GM21381 (cell line): ENCODE results near the gene HMG20A.

Source experiments
- ATAC-seq: cut with Tn5 transposase; IDR thresholded peaks from one replicate; pipeline ENCODE4 v1.9.1; 2021; ENCODE audit warnings: mild to moderate bottlenecking, moderate library complexity; ENCODE audit not compliant: unreplicated experiment

HMG20A gene

DNA sequence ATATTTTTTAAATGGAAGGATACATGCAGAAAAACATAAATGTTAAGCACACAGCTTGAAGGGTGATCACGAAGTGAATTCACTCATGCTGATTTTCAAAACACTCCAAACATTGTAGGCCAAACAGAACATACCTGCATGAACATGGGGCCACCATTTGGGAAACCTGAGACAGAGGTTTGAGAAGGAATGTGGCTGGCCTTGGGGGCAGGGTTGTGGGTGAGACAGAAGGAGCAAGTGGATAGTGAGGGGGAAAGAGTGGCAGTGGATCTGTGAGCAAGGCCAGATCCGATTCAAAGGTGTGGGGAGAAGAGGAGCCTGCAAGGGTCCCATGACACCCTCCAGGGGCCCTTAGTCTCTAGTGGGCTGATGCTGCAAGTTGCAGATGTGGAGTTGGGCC is 94.9 kb downstream of the HMG20A start:
- no peak for ATAC-seq

DNA sequence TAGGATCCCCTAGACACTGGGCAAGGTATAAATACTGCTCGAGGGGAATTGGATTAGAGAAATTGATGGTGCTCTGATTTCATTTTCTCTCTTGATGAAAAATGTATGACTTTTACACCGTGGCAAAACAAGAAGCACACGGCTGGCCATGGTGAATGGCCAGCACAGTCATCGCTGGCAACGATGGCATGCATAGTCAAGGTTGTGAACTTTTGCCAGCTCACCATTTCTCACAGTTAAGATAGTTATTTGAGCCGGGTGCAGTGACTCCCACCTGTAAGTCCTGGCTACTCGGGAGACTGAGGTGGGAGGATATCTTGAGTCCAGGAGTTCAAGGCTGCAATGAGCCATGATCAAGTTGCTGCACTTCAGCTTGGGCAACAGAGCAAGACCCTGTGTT is 95.4 kb downstream of the HMG20A start:
- no peak for ATAC-seq

DNA sequence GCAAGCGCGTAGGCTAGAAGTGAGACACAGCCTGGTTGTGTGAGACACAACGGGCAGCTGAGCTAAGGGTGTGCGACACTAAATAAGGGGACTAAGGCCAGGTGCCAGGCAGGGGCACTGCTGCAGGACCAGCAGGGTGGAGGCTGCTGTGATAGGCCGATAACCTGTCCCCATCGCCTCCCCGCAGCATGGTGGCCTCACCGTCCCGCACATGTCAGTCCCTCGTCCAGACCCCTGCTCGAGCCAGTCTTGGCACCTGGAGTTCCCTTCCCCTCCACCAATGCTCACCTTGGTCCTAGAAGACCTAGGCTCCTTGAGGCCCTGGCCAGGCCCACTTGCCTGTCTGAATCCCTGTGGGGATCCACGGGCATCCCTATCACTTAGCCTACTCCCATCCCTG is 96.1 kb downstream of the HMG20A start:
- no peak for ATAC-seq

DNA sequence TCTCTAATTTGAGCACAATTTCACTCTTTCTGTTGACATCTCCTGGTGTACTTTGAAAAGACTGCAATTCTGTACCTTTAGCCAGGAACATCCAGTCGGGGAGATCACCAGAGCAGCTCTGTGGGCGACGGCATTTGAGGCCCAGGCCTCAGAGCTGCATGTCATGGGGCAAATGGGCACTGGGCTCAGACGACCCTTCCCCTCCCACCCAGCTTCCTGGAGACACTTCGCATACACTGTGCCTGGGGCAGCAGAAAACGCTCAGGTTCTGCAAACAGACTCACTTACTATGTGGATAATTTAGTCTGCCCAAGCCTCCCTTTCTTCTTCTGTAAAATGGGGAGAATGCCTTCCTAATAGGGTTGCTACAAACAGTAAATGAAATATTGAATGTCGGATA is 96.9 kb downstream of the HMG20A start:
- no peak for ATAC-seq

DNA sequence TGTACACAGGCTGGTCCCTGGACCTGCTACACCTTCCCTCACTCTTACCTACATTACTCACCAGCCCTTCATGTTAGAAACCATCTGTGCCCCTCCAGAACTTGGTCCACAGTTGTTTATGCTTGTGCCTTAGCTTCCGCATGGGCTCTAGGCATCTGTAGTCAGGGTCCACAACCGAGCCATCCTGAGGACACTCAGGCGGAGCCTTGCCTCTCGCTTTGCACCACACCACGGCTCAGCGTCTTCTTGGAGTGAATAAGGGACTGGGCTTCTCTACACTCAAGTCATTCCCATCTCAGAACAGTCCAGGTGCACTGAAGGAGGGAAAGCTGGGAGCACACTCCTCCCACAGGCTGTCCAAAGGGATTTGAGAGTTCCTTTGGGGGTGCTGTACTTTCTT is 97.8 kb downstream of the HMG20A start:
- ATAC-seq = no peak

DNA sequence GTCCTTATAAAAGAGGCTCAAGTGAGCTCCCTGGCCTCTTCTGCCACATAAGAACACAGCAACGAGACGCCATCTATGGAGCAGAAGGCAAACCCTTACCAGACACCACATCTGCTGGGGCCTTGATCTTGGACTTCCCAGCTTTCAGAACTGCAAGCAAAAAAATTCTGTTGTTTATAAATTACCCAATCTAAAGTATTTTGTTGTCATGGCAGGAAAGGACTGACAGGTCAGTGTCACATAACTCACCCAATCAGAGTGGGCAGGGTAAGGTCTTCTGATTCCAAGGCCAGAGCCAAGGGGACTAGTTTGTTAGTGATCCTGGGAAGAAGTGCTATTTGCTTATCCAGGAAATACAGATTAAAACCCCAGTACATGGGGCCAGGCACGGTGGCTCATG is 98.9 kb downstream of the HMG20A start:
- no peak for ATAC-seq

DNA sequence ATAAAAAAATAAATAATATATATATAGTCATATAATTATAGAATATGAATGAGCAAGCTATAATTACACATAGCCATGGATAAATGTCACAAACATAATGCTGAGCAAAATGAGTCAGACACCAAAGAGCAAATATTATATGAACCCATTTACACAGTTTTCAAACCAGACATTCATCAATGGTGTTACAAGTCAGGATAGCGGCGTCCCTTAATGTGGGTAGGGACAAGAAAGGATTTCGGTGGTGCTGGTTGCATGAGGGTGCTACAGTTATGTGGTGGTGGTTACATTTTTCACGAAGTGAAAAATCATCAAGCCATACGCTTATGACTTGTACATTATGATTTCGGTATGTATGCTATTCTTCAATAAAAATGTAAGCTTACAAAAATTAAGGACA is 100.5 kb downstream of the HMG20A start:
- no peak for ATAC-seq

DNA sequence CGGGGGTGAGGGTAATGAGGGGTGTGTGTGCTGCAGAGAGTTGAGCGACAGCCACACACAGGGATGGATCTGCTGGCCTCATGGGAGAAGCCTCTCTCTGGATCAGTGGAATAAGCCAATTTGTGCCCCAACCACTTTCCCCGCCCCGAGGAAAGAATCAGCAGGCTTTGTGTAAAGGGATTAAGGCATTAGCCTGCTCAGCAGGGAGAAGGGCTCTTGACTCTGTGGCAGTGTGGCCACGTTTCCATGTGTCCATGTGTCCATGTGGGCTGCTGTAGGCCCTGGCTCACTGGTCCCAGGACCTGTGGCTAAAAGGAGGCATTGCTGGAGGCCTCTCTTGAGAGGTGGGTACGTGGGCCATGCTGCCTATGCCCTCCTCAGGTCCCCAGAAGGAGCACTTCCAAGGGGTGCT is 104.7 kb downstream of the HMG20A start:
- no peak for ATAC-seq

DNA sequence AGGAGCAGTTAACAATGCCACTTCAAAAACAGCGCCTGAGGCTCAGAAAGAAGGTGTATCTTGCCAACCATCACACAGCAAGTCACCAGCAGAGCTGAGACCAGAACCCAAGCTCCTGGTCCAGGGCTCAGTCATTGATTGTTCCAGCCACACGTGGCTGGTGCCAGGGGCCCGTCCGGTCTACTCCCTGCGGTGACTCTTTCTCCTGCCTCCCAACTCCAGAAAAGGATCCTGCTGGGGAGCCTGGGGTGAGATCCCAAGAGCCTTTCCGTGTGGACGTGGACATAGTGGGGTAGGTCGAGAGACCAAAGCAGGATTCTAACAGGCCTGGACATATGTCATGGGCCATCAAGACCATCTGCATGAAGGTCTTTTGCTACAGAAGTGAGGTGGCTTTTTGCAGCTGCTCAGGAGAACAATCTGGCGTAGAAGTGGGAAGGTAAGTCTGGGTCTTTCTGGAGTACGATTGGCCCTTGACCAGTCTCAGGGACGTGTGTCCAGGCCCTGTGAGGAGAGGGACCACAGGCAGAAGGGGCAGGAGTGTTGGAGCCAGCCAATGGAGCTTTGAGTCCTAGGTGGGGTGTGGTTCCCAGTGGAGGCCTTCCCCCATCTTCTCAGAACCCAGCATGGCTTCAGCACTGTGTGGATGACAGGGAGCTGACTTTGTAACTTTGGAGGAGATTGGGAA is 105.4 kb downstream of the HMG20A start:
- ATAC-seq = no peak

DNA sequence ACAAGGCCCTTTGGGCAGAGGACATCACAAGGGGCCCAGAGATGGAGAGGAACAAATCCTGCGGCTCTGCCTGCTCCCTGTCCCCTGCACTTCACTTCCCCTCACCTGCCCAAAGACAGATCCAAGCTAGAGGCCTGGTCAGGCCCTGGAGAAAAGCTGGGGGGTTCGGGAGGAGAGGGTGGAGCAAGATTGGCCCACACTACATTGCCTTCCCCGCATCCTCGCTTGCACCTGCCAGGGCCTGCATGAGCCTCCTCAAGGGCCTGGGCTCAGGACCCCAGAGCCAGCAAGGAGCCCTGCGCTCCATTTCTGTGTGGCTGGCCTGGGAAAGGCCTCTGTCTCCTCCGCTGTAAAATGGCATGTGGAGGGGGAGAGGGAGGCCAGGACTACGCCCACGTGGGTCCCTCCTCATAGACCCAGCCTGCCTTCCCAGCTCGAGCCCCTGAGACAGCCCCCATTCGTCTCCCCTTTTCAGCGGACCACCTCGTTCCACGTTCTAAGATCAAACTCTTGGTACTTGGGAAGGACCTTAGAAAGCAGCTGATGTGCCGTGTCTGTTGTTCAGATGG is 106.0 kb downstream of the HMG20A start:
- ATAC-seq = no peak

DNA sequence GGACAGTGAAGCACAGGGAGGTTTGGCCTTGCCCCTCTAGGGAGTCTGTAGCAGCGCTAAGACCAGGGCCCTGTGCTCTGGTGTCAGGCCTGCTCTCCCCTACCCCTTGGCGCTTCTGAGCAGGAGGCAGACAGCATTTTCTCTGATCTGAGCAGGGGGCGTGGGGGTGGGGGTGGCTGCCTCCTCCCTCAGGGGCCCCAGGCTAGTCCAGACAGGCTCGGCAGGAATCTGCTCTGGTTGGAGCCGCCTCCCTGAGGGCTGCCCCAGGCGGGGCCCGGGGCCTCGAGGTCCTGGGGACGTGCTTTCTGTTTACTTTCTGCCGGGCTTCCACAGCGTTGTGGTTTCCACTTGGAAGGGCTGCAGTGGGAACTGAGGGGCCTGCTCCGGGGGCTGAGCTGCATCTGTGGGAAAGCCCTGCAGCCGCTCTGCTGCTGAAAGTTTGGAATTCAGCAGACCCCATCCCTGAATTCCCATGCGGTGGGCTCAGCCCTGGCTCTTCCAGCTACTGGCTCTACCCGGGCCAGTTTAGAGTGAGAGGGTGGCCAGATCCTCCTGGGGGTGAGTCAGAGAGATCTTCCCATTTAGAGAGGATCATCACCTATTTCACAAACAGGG is 106.6 kb downstream of the HMG20A start:
- ATAC-seq = no peak

DNA sequence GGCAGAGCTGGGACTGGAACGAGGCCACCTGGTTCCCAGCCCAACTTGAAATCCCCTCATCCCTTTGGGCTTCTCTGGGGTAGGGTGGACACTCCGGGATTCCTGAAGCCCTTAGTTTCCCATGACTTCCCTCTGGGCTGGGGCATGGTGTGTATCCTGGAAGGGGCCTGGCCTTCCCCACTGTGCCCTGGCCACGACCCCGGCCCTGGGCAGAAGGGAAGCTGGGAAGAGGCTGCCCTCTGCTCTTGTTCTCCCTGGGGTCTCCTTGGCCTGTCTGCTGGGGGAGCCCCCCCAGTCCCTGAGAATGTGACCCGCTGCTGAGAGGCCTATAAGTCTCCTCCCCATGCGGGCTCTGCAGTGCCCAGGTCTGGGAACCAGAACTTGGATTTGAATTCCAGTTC is 107.1 kb downstream of the HMG20A start:
- no peak for ATAC-seq

DNA sequence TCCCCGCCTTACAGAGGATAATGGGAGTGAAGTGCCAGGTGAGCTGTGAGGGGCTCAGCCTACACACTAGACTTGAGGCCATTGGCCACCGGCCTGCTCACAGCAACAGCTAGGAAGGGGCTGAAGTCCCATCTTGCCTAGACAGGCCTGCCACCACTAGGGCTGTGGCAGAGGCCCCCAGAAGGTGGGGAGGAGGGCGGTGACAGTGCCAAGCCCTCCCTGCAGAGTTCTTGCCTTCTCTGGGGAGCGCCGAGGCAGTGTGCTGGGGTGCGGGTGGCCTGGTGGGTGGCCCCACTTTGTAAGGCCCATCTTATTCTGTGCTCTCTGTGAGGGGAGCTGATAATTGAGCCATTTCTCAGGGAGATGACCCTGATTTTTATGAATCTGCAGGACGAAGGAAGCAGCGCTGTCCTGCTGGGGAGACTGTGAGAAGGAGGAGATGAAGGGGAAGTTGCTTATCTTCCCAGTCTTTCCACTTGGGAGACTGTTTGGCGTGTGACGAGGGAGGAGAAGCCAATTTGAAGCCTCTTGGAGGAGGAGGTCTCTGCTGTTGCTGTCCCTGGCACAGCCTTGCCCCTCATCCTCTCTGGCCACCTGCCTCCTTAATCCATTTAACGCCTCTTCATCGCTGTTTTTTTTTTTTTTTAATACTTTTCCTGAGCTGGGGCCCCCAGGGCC is 107.7 kb downstream of the HMG20A start:
- ATAC-seq = no peak

DNA sequence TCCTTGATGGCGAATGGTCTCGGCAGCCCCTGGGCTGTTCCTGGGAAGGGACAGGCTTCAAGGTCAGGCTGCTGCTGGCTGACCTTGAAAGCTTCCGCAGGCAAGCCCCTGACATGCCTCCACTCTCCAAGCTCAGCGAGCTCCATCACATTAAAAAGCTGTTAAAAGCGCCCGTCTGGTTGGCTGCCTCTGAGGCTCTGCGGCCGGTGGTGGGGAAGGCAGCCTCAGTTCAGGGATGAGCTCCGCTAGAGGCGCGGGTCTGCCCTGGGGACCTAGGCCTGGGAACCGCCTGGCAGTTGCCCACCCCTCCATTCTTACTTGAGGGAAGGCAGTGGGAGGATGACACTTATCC is 108.3 kb downstream of the HMG20A start:
- no peak for ATAC-seq

DNA sequence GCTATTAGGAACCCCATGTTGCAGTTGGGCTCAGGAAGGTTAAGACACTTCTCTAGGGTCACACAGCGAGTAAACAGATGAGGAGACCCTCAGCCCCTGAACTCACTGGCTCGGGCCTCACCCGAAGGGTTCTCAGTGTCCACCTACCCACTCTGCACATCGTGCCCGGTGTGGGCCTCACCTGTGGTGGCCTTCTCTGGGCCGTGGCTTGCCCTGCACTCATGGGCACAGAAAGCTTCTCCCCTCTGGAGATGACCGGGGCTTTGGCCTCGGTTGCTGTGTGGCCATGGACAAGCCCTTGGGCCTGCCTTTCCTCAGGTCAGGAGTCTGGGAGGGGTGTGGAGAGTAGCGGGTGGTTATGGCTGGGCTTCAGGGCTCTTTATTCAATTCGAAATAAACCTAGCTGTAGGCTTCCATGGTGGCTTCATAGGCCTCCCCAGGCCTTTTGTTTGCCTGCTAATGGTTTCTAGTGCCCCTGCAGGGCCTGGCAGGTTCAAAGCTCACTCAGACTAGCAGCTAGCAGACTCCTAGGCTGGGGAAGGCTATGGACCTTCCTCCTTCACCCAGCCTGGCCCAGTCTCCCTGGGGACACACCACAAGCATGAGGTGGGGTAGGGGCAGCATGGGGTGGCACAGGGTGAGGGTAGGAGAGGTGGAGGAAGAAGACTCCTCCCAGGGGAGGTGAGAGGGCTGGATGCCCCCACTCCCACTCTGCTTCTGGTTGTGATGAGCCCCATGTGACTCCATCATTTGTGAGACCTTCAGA is 108.9 kb downstream of the HMG20A start:
- no peak for ATAC-seq

DNA sequence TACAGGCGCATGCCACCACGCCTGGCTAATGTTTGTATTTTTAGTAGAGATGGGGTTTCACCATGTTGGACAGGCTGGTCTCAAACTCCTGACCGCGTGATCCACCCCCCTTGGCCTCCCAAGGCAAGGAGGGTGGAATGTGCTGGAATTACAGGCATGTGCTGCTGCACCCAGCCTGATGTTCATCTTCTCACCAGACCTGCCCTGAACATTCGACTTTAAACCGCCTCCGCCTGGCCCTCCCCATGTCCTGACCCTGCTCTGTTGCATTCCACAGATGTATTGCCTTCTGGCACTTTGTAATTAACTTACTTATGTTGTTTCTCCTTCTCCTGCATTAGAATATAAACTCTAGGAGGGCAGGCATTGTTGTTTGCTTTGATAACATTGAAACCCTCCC is 109.9 kb downstream of the HMG20A start:
- no peak for ATAC-seq

DNA sequence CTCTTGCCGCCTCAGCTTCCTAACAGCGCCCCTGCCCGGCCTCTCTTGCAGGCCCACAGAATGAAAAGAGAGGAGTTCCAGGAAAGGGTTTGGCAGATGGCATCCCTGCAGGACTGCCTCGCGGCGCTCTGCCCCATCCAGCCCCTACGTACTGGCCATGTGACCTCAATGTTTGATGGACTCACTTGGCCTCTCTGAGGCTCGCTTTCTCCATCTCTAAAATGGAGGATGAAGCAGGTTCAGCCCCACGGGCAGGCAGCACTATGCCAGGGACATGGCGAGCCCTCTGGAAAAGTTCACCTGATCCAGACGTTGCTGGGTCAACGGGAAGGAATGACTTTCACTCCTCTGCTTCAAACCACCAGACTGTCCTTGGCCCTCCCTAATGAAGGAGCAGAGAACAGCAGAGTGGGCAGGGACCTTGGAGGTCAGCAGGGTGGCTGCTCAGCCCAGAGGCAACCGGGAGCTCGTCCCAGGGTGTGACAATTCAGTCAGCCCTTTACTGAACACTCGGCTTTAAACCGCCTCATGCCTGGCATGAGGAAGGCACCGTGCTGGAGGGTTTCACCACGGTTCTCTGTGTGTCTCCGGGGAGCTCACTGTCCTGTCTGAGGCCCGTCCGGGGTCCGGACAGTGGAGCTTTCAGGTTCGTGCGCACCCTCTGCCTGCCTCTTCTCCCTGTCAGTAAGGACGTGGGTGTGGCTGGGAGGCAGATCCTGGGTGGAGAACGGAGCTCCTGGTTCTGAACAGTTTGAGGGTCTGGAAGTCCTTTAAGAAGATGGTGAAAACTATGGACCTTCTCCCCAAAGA is 110.7 kb downstream of the HMG20A start:
- no peak for ATAC-seq

DNA sequence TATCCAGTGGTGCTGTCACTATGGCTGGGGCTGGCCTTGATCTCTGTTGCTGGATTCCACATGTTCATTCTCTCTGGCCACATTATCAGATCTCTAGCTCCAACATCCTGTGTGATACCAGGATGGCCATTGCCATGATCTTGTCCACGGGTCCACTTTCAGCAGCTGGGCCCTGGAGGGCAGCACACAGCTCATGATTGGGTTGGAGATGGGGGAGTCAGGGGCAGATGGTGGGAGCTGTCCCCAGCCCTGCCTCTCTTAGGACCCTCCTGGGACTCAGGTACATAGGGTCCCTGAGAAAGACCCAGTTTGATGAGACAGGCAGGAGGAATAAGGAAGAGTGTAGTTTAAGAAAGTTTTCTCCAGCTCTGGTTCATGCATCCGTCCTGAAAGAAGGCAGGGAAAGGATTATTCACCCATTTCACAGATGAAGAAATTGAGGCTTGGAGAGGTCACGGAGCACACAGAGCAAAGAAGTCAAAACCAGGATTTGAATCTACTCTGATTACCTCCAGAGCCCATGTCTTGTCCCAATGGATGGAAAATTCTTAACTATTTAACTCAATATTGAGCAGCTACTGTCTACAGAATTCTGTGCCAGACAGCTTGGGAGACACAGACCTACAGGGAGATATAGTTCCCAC is 111.5 kb downstream of the HMG20A start:
- ATAC-seq = no peak

DNA sequence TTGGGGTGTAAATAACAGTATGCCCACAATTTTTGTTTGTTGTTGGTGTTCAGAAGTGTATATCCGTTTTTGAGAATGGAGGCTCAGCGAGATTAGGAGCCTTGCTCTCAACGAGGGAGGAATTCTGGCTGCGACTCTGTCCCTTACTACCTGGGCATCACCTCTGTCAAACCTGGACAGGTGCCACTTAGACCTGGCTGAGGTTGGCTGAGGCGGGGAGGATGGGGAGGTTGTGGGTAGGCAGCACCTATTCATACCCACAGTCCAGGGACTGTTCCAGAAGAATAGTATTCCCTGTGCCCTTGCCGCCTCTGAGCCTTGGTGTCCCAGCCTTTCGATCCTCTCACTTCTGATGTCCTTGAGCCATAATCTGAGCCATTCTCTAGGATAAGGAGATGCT is 112.2 kb downstream of the HMG20A start:
- no peak for ATAC-seq
